PFSK-1 (cell line): ENCODE data around the gene KCNIP4. TPM values are rescaled to one million over a fixed set of nuclear protein-coding genes. Genes with fewer than 3 reads are reported as not detected.

Experiments
- FOXP2 ChIP-seq: optimal IDR thresholded peaks from 2 replicates; pipeline ENCODE3; 2011; ENCODE audit warnings: borderline replicate concordance, control low read depth, inconsistent platforms; ENCODE audit not compliant: insufficient read depth; ENCODE audit errors: extremely low read length, extremely low read depth
- POLR2AphosphoS5 ChIP-seq: IDR thresholded peaks from 2 replicates; pipeline ENCODE4 v1.6.1; 2012; ENCODE audit warnings: low read depth, mild to moderate bottlenecking, control low read depth, low read length, moderate library complexity
- REST ChIP-seq, 2 experiments: IDR thresholded peaks; 2 replicates each; pipeline versions ENCODE4 v1.6.1 to v1.8.0; 2011 to 2012; ENCODE audit warnings: low read depth in 2 of 2, low read length in 2 of 2, control low read depth in 1 of 2, inconsistent platforms in 1 of 2, mild to moderate bottlenecking in 1 of 2, moderate library complexity in 1 of 2; ENCODE audit not compliant: insufficient read depth in 1 of 2
- SIN3A ChIP-seq: IDR thresholded peaks from 2 replicates; pipeline ENCODE4 v1.6.1; 2012; ENCODE audit warnings: mild to moderate bottlenecking, low read length, moderate library complexity, borderline replicate concordance; ENCODE audit not compliant: insufficient read depth
- TAF1 ChIP-seq: IDR thresholded peaks from 2 replicates; pipeline ENCODE4 v1.6.1; 2012; ENCODE audit warnings: low read length, control low read depth, borderline replicate concordance; ENCODE audit not compliant: insufficient read depth
- polyA plus RNA-seq: library from polyadenylated mRNA; unstranded; fragments of >200 nt; gene quantifications from one replicate; pipeline ENCODE4 v1.2.1, GENCODE V29; 2012; ENCODE audit warnings: low read depth, missing spikeins; ENCODE audit not compliant: insufficient read length

The KCNIP4 gene
- not detected for polyA plus RNA-seq

- TF ChIP-seq POLR2AphosphoS5 (no peak), SIN3A (no peak)
Measured at GRCh38 chr4:21948347-21949072, at the start of gene KCNIP4. TSS of gene KCNIP4 (minus strand) at chr4:21948772.

GRCh38 chr4:21992330-21992729, 43.8 kb upstream of the KCNIP4 start:
- TF ChIP-seq REST (IDR thresholded peaks at IDR 0.05; ENCODE audit: insufficient read depth in 1 of 2, low read depth in 2 of 2, low read length in 2 of 2) (no peak), SIN3A (no peak), POLR2AphosphoS5 (no peak), TAF1 (no peak), FOXP2 (no peak)

- TF ChIP-seq POLR2AphosphoS5, result no peak
- TF ChIP-seq REST (IDR thresholded peaks at IDR 0.05; ENCODE audit: insufficient read depth in 1 of 2, low read depth in 2 of 2, low read length in 2 of 2), result no peak
- no peak for TF ChIP-seq TAF1
- no peak for TF ChIP-seq SIN3A
- TF ChIP-seq FOXP2, result no peak
Measured at GRCh38 chr4:21991562-21991961, 43.0 kb upstream of the KCNIP4 start.

- TF ChIP-seq POLR2AphosphoS5, result no peak
- TF ChIP-seq TAF1, result no peak
- TF ChIP-seq SIN3A, result no peak
Measured at GRCh38 chr4:21991050-21991449, 42.5 kb upstream of the KCNIP4 start.

GRCh38 chr4:21989351-21989750, 40.8 kb upstream of the KCNIP4 start:
- TF ChIP-seq SIN3A (no peak), FOXP2 (no peak), TAF1 (no peak)

- TF ChIP-seq TAF1, result no peak
Measured at GRCh38 chr4:21986307-21986706, 37.7 kb upstream of the KCNIP4 start.

GRCh38 chr4:21982087-21982486, 33.5 kb upstream of the KCNIP4 start:
- TF ChIP-seq TAF1 (no peak), REST (IDR thresholded peaks at IDR 0.05; ENCODE audit: insufficient read depth in 1 of 2, low read depth in 2 of 2, low read length in 2 of 2) (no peak), FOXP2 (no peak), SIN3A (no peak), POLR2AphosphoS5 (no peak)
